ENCODE results near the gene MIDN.

DNA sequence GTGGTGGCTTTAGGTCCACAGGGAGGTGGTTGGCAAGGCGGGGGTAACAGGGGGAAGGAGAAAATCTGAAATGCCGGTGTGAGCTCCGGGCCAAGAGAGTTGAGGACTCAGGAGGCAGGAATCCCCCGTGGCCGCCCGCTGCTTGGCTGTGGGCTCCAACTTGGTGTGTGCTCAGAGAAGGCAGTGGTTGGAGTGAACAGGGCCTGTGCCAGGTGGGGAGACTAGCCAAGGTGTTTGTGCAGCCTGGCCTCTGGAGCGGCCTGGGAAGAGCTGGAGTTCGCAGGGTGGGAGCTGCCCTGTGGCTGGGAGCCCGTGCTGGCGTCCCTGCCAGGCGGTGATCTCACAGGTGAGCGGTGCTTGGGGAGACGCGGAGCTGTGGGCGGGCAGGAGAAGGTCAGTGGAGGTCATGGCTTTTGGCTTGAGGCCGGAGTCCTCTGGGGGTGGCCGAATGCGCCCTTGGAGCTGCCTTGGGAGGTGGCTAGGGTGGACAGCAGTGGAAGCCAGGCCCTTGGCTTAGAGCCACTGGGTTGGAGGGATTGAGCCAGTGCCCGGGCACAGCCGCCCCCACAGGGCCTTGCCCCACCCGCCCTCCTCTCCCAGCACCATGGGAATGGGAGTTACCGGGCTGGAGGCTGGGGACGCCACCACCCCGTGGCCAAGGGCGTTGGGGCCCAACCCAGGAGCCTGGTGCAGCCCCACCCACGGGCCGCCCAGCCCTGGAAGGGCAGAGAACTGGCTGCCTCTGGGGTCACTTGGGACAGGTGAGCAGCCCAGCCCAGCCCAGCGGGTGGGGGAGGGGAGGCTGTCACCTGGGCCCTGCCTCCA lies 13.6 kb downstream of the MIDN start:
- TF ChIP-seq CTCF (IDR thresholded peaks at IDR 0.05) (no peak), POLR2A (IDR thresholded peaks at IDR 0.05; ENCODE audit: low read depth) (no peak), POLR2AphosphoS5 (IDR thresholded peaks at IDR 0.05) (peak; percentile 63 to 73)
